Hematopoietic multipotent progenitor cell treated with erythropoietin and hydrocortisone succinate and interleukin-3 and kit ligand, for 15 days (in vitro differentiated cells): ENCODE results near the gene VPS37D.
"Not testable (repeated sequence)": the region's sequence is repeated elsewhere in the genome, so short reads cannot be mapped to it uniquely, and the experiment has no call there.

Experiments
- DNase-seq: peaks from one replicate; pipeline ENCODE4 v3.0.0-alpha.2; 2015; ENCODE audit warnings: low spot score

VPS37D gene

GRCh38 chr7:73706126-73707044 is 38.8 kb downstream of the VPS37D start:
- no peak for DNase-seq

GRCh38 chr7:73707045-73707631 is 39.5 kb downstream of the VPS37D start:
- DNase-seq: no peak

- no peak for DNase-seq
Measured at GRCh38 chr7:73708961-73709549, 41.4 kb downstream of the VPS37D start.

GRCh38 chr7:73712773-73713172 is 45.1 kb downstream of the VPS37D start:
- no peak for DNase-seq

GRCh38 chr7:73713319-73713718 is 45.7 kb downstream of the VPS37D start:
- not testable (repeated sequence) for DNase-seq

GRCh38 chr7:73715648-73716317 is 48.2 kb downstream of the VPS37D start:
- DNase-seq: no peak

- DNase-seq: no peak
Measured at GRCh38 chr7:73716318-73716890, 48.8 kb downstream of the VPS37D start.

- no peak for DNase-seq
Measured at GRCh38 chr7:73717025-73717807, 49.6 kb downstream of the VPS37D start.

GRCh38 chr7:73717991-73718405 is 50.4 kb downstream of the VPS37D start:
- DNase-seq: no peak

- DNase-seq: no peak
Measured at GRCh38 chr7:73718438-73718881, 50.8 kb downstream of the VPS37D start.

- no peak for DNase-seq
Measured at GRCh38 chr7:73718905-73719805, 51.5 kb downstream of the VPS37D start, which contains the start of gene STX1A. STX1A (minus strand) TSS chr7:73719669; CDS start chr7:73719631, 38 bp downstream.

GRCh38 chr7:73719806-73720169 is 52.2 kb downstream of the VPS37D start:
- DNase-seq: no peak

- not testable (repeated sequence) for DNase-seq
Measured at GRCh38 chr7:73720443-73720842, 52.8 kb downstream of the VPS37D start.

GRCh38 chr7:73721377-73721817 is 53.8 kb downstream of the VPS37D start:
- no peak for DNase-seq
